Measurements from ENCODE around the gene OXA1L. TPM values are rescaled to one million over a fixed set of nuclear protein-coding genes. Genes with fewer than 3 reads are reported as not detected.

The OXA1L gene
- total and polyA plus RNA-seq, 2 of the 13 experiments (the other 11 are each of a cell fraction or from before 2014, with no cell fraction given): 230 to 589 TPM

DNA sequence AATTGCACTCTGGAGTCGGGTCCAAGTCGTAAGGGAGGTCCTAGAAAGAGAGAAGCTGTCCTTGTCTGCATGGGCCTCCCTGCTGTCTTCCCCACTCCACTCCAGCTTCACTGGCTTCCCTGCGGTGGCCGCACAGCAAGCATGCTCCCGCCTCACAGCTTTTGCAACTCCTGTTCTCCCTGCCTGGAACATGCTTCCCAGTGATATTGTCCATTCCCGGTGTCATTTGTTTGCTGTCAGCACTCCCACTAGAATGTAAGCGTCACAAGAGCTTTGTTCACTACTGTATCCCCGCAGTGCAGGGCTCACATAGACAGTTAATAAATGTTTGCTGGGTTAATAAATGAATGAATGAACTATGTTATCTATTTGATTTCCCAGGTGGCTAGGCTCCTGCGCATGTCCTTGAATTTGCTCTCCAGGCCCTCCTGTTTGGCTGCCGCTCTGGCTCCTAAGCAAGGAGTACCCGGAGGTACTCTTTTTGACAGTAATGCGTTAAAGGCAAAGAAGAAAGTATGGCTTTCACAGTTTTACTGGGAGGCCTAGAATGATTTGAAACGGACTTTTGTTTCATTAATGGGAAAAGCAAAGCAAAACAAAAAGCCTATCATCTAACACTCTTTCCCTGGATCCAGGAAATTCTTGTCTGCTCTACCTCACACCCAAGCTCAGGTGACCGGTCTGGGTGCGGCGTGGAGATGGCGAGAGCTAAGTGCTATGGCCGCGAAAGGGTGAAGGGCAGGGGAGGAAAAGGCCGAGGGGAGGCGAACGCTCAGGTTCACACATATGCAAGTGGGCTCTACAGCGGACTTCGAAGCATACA is 54.9 kb downstream of the OXA1L start (continued):
- TF ChIP-seq HOXD1 (CRISPR knock-in tag; IDR thresholded peaks at IDR 0.05) (no peak), ZNF460 (CRISPR knock-in tag; IDR thresholded peaks at IDR 0.05; ENCODE audit: borderline replicate concordance) (no peak), RELA (CRISPR knock-in tag; IDR thresholded peaks at IDR 0.05) (0 out of 2 replicates have a peak, but pooled peaks have one; percentile 52), ARNT (IDR thresholded peaks at IDR 0.05) (no peak)
- TF ChIP-seq, protein P1, sequence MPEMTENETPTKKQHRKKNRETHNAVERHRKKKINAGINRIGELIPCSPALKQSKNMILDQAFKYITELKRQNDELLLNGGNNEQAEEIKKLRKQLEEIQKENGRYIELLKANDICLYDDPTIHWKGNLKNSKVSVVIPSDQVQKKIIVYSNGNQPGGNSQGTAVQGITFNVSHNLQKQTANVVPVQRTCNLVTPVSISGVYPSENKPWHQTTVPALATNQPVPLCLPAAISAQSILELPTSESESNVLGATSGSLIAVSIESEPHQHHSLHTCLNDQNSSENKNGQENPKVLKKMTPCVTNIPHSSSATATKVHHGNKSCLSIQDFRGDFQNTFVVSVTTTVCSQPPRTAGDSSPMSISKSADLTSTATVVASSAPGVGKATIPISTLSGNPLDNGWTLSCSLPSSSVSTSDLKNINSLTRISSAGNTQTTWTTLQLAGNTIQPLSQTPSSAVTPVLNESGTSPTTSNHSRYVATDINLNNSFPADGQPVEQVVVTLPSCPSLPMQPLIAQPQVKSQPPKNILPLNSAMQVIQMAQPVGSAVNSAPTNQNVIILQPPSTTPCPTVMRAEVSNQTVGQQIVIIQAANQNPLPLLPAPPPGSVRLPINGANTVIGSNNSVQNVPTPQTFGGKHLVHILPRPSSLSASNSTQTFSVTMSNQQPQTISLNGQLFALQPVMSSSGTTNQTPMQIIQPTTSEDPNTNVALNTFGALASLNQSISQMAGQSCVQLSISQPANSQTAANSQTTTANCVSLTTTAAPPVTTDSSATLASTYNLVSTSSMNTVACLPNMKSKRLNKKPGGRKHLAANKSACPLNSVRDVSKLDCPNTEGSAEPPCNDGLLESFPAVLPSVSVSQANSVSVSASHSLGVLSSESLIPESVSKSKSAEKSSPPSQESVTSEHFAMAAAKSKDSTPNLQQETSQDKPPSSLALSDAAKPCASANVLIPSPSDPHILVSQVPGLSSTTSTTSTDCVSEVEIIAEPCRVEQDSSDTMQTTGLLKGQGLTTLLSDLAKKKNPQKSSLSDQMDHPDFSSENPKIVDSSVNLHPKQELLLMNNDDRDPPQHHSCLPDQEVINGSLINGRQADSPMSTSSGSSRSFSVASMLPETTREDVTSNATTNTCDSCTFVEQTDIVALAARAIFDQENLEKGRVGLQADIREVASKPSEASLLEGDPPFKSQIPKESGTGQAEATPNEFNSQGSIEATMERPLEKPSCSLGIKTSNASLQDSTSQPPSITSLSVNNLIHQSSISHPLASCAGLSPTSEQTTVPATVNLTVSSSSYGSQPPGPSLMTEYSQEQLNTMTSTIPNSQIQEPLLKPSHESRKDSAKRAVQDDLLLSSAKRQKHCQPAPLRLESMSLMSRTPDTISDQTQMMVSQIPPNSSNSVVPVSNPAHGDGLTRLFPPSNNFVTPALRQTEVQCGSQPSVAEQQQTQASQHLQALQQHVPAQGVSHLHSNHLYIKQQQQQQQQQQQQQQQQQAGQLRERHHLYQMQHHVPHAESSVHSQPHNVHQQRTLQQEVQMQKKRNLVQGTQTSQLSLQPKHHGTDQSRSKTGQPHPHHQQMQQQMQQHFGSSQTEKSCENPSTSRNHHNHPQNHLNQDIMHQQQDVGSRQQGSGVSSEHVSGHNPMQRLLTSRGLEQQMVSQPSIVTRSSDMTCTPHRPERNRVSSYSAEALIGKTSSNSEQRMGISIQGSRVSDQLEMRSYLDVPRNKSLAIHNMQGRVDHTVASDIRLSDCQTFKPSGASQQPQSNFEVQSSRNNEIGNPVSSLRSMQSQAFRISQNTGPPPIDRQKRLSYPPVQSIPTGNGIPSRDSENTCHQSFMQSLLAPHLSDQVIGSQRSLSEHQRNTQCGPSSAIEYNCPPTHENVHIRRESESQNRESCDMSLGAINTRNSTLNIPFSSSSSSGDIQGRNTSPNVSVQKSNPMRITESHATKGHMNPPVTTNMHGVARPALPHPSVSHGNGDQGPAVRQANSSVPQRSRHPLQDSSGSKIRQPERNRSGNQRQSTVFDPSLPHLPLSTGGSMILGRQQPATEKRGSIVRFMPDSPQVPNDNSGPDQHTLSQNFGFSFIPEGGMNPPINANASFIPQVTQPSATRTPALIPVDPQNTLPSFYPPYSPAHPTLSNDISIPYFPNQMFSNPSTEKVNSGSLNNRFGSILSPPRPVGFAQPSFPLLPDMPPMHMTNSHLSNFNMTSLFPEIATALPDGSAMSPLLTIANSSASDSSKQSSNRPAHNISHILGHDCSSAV (CRISPR knock-in tag; IDR thresholded peaks at IDR 0.05; ENCODE audit: borderline replicate concordance): peak; percentile 92; the same call in 1 of the 2 replicates
- TF ChIP-seq, protein P2, sequence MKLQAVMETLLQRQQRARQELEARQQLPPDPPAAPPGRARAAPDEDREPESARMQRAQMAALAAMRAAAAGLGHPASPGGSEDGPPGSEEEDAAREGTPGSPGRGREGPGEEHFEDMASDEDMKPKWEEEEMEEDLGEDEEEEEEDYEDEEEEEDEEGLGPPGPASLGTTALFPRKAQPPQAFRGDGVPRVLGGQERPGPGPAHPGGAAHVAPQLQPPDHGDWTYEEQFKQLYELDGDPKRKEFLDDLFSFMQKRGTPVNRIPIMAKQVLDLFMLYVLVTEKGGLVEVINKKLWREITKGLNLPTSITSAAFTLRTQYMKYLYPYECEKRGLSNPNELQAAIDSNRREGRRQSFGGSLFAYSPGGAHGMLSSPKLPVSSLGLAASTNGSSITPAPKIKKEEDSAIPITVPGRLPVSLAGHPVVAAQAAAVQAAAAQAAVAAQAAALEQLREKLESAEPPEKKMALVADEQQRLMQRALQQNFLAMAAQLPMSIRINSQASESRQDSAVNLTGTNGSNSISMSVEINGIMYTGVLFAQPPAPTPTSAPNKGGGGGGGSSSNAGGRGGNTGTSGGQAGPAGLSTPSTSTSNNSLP (IDR thresholded peaks at IDR 0.05; ENCODE audit: low read depth, low read length): 0 out of 2 replicates have a peak, but pooled peaks have one; percentile 17
- TF ChIP-seq, protein P3, sequence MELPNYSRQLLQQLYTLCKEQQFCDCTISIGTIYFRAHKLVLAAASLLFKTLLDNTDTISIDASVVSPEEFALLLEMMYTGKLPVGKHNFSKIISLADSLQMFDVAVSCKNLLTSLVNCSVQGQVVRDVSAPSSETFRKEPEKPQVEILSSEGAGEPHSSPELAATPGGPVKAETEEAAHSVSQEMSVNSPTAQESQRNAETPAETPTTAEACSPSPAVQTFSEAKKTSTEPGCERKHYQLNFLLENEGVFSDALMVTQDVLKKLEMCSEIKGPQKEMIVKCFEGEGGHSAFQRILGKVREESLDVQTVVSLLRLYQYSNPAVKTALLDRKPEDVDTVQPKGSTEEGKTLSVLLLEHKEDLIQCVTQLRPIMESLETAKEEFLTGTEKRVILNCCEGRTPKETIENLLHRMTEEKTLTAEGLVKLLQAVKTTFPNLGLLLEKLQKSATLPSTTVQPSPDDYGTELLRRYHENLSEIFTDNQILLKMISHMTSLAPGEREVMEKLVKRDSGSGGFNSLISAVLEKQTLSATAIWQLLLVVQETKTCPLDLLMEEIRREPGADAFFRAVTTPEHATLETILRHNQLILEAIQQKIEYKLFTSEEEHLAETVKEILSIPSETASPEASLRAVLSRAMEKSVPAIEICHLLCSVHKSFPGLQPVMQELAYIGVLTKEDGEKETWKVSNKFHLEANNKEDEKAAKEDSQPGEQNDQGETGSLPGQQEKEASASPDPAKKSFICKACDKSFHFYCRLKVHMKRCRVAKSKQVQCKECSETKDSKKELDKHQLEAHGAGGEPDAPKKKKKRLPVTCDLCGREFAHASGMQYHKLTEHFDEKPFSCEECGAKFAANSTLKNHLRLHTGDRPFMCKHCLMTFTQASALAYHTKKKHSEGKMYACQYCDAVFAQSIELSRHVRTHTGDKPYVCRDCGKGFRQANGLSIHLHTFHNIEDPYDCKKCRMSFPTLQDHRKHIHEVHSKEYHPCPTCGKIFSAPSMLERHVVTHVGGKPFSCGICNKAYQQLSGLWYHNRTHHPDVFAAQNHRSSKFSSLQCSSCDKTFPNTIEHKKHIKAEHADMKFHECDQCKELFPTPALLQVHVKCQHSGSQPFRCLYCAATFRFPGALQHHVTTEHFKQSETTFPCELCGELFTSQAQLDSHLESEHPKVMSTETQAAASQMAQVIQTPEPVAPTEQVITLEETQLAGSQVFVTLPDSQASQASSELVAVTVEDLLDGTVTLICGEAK (IDR thresholded peaks at IDR 0.05): no peak
- TF ChIP-seq, protein P3 (CRISPR knock-in tag; IDR thresholded peaks at IDR 0.05): peak; percentile 90

Data from HepG2 (cell line).